ENCODE measurements around the gene PANK3. TPM values are rescaled to one million over a fixed set of nuclear protein-coding genes. Genes with fewer than 3 reads are reported as not detected.
A peak's percentile ranks its signal among the peaks of the same experiment; 100 is the strongest.

PANK3 gene
- total and polyA plus RNA-seq, 9 of the 15 experiments (the other 6 are each of a cell fraction or from before 2014, with no cell fraction given), result 5.9 to 50.4 (median 29.7) TPM

GRCh38 chr5:168579488-168580226, 489 bp upstream of the PANK3 start (continued):
- TF ChIP-seq CREB5 (CRISPR knock-in tag; IDR thresholded peaks at IDR 0.05) (no peak), JUN (IDR thresholded peaks at IDR 0.05; ENCODE audit: borderline replicate concordance, low read depth, low read length) (no peak), JUN (CRISPR knock-in tag; IDR thresholded peaks at IDR 0.05; ENCODE audit: borderline replicate concordance) (no peak), AFF1 (IDR thresholded peaks at IDR 0.05; ENCODE audit: low read depth in 1 of 2, partially characterized antibody in 2 of 2) (peak in 1 of 2 experiments; percentile 95), TARDBP (IDR thresholded peaks at IDR 0.05) (no peak), PRPF4 (IDR thresholded peaks at IDR 0.05; ENCODE audit: insufficient read depth, low read depth, low read length, poor library complexity, severe bottlenecking) (no peak), CEBPB (tag; IDR thresholded peaks at IDR 0.05) (no peak), ELF1 (tag; IDR thresholded peaks at IDR 0.05) (peak; percentile 91), ZNF282 (CRISPR knock-in tag; IDR thresholded peaks at IDR 0.05) (no peak), NR4A1 (CRISPR knock-in tag; IDR thresholded peaks at IDR 0.05) (no peak), NR4A1 (tag; IDR thresholded peaks at IDR 0.05) (no peak; the same call in 1 of the 2 replicates), ZNF830 (CRISPR knock-in tag; IDR thresholded peaks at IDR 0.05) (peak; percentile 31; the same call in 1 of the 2 replicates), ZNF239 (CRISPR knock-in tag; IDR thresholded peaks at IDR 0.05) (no peak), ZNF609 (CRISPR knock-in tag; IDR thresholded peaks at IDR 0.05; ENCODE audit: borderline replicate concordance) (no peak), ZNF644 (tag; IDR thresholded peaks at IDR 0.05; ENCODE audit: low read depth) (no peak)

All from K562 (cell line).